ENCODE results near the gene NEMP1.
"Not testable (repeated sequence)": the region's sequence is repeated elsewhere in the genome, so short reads cannot be mapped to it uniquely, and the experiment has no call there.

Gene NEMP1

DNA sequence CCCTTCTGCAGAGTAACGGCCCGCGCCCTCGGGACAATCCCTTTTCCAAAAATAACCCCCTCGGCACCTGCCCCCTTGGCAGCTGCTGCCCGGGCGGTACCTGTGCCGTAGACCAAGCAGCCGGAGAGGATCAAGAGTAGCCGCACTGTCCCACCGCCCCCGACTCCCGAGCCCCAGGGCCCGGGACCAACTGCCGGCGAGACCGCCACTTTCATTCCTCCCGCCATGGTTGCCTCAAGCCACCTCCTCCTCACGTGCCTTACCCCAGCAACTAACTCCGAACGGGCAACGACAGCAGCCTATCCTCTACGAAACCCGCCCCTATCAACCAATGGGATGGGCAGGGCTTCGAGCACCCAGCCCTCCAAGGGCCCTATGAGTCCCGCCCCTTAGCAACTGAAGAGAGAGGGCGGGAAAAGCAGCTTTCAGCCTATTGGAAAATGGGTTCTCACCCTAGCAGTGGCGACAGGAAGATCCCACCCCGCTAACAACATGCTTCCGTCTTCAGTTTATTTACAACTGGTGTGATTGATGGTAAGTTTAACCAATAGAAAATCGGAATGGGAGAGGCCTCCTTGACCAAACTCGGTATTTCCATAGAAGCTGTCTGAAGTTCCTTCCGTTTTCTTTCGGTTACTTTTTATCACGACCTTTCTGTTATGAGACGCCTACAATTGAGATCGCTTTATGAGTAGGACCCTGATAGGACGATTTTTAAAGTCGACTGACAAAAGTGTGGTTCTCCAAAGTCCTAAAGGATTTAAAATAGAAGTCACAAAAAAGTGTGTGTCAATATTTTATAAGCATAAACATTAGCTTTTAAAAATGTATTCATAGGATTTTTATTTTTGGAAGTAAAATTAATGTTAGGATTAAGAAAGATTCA, at the start of gene NEMP1:
NEMP1 (minus strand) TSS at position 273 of the 886 bp plus-strand sequence; CDS start at position 227, 46 bp downstream.
- Mint-ChIP-seq H3K9me3 (no peaks in the 10 kb centered on the region), H3K36me3 (ENCODE audit: low read depth) (peaks cover 4% of the 10 kb centered on the region), H3K4me3 (peak within 1 kb of the TSS; percentile 89), H3K27ac (peak within 1 kb of the TSS; percentile 96), H3K27me3 (ENCODE audit: low read depth) (no peaks in the 10 kb centered on the region), H3K4me1 (ENCODE audit: low read depth) (peaks cover 22% of the 10 kb centered on the region)

GRCh38 chr12:57127726-57128518, 49.3 kb upstream of the NEMP1 start, which contains the start of gene LRP1:
TSS of gene LRP1 (plus strand) at chr12:57128483. CDS start at chr12:57128965, 482 bp downstream.
- Mint-ChIP-seq H3K9me3 (peaks cover 14% of the 10 kb centered on the region), H3K4me3 (peak within 1 kb of the TSS; percentile 77), H3K27ac (no peak within 1 kb of the TSS), H3K27me3 (ENCODE audit: low read depth) (peaks cover 57% of the 10 kb centered on the region), H3K36me3 (ENCODE audit: low read depth) (peaks cover 8% of the 10 kb centered on the region), H3K4me1 (ENCODE audit: low read depth) (peaks cover 4% of the 10 kb centered on the region)

GRCh38 chr12:57127101-57127725, 48.6 kb upstream of the NEMP1 start:
- H3K27me3 Mint-ChIP-seq (ENCODE audit: low read depth): peaks cover 52% of the 10 kb centered on the region
- H3K27ac Mint-ChIP-seq: no peak overlapping the region
- H3K4me3 Mint-ChIP-seq: peak overlapping the region; percentile 77
- H3K9me3 Mint-ChIP-seq: peaks cover 19% of the 10 kb centered on the region
- peaks cover 8% of the 10 kb centered on the region for H3K36me3 Mint-ChIP-seq (ENCODE audit: low read depth)
- peaks cover 4% of the 10 kb centered on the region for H3K4me1 Mint-ChIP-seq (ENCODE audit: low read depth)

DNA sequence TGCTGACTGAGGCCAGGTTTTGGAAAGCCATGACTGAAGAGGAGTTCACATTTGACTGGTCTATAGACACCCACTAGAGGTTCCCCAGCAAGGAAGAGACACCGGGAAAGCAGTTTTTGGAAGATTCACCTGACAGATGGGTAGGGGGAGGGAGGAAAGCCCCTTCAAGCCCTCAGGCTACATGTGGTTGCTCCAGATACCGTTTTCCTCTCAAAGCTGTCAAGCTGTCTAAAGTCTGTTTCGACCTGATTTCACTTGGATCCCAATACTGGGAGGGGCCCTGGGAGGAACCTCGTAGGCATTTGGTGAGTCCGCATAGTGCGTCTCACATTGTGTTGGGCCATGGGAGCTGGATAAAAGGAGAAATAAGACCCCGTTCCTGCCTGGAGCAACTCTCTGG, 48.0 kb upstream of the NEMP1 start:
- H3K27me3 Mint-ChIP-seq (ENCODE audit: low read depth): peaks cover 48% of the 10 kb centered on the region
- no peak overlapping the region for H3K27ac Mint-ChIP-seq
- H3K4me1 Mint-ChIP-seq (ENCODE audit: low read depth): peaks cover 4% of the 10 kb centered on the region
- H3K4me3 Mint-ChIP-seq: no peak overlapping the region
- H3K36me3 Mint-ChIP-seq (ENCODE audit: low read depth): peaks cover 8% of the 10 kb centered on the region
- peaks cover 20% of the 10 kb centered on the region for H3K9me3 Mint-ChIP-seq

DNA sequence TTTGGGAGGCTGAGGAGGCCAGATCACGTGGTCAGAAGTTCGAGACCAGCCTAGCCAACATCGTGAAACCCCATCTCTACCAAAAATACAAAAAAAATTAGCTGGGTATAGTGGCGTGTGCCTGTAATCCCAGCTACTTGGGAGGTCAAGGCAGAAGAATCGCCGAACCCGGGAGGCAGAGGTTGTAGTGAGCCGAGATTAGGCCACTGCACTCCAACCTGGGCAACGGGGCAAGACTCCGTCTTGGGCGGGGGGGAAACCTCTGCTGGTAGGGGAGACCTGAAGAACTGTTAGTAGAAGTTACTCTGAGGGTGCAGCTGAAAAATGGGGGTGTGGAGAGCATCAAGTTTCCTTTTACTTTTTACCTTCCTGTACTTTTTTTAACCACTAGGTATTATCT, 47.5 kb upstream of the NEMP1 start:
- Mint-ChIP-seq H3K36me3 (ENCODE audit: low read depth) (peaks cover 8% of the 10 kb centered on the region), H3K27me3 (ENCODE audit: low read depth) (peaks cover 44% of the 10 kb centered on the region), H3K27ac (no peak overlapping the region), H3K9me3 (peaks cover 20% of the 10 kb centered on the region), H3K4me3 (no peak overlapping the region), H3K4me1 (ENCODE audit: low read depth) (peaks cover 4% of the 10 kb centered on the region)

DNA sequence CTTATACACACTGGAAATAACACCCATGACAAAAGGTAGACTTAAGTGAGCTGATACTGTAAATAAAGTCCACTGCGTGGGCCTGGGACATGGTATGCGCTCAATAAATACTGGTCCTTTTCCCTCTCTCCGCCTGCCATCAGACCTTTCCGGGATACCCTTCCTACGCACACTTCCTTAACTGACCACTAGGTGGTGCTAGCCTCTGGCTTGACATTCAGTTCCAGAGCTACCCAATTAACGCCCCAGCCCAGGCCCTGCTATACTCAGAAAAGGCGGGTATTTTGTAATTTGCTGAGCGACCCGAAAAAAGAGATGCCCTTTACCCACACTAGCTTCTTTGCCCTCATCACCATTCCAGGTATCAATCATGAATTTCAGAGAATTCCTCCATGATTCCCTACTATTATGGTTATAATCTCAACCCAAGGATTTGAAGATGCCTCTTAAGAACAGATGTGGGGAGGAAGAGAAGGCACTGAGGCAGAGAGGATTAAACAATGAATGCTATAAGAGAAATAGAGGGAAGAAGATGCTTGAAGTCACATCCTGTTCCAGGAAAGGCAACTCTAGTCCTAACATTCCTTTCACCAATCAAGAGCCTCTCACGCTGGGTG, 45.8 kb upstream of the NEMP1 start:
- Mint-ChIP-seq H3K9me3 (peaks cover 20% of the 10 kb centered on the region), H3K4me3 (no peak overlapping the region), H3K36me3 (ENCODE audit: low read depth) (peaks cover 8% of the 10 kb centered on the region), H3K27ac (no peak overlapping the region), H3K27me3 (ENCODE audit: low read depth) (peaks cover 28% of the 10 kb centered on the region), H3K4me1 (ENCODE audit: low read depth) (peaks cover 4% of the 10 kb centered on the region)

- Mint-ChIP-seq H3K27me3 (ENCODE audit: low read depth) (peaks cover 28% of the 10 kb centered on the region), H3K4me1 (ENCODE audit: low read depth) (peaks cover 4% of the 10 kb centered on the region), H3K4me3 (no peak overlapping the region), H3K27ac (no peak overlapping the region), H3K9me3 (peaks cover 20% of the 10 kb centered on the region), H3K36me3 (ENCODE audit: low read depth) (peaks cover 8% of the 10 kb centered on the region)
Measured at GRCh38 chr12:57123813-57124212, 45.2 kb upstream of the NEMP1 start.

GRCh38 chr12:57120718-57121117, 42.1 kb upstream of the NEMP1 start:
- Mint-ChIP-seq H3K27me3 (ENCODE audit: low read depth) (peaks cover 18% of the 10 kb centered on the region), H3K9me3 (peaks cover 20% of the 10 kb centered on the region)
- H3K36me3 Mint-ChIP-seq (ENCODE audit: low read depth); H3K4me1 Mint-ChIP-seq (ENCODE audit: low read depth); H3K4me3 Mint-ChIP-seq; H3K27ac Mint-ChIP-seq: not testable (repeated sequence)

GRCh38 chr12:57119294-57120085, 40.9 kb upstream of the NEMP1 start:
- H3K27ac Mint-ChIP-seq: no peak overlapping the region
- peaks cover 8% of the 10 kb centered on the region for H3K36me3 Mint-ChIP-seq (ENCODE audit: low read depth)
- peaks cover 19% of the 10 kb centered on the region for H3K9me3 Mint-ChIP-seq
- no peaks in the 10 kb centered on the region for H3K4me1 Mint-ChIP-seq (ENCODE audit: low read depth)
- peaks cover 8% of the 10 kb centered on the region for H3K27me3 Mint-ChIP-seq (ENCODE audit: low read depth)
- H3K4me3 Mint-ChIP-seq: no peak overlapping the region

DNA sequence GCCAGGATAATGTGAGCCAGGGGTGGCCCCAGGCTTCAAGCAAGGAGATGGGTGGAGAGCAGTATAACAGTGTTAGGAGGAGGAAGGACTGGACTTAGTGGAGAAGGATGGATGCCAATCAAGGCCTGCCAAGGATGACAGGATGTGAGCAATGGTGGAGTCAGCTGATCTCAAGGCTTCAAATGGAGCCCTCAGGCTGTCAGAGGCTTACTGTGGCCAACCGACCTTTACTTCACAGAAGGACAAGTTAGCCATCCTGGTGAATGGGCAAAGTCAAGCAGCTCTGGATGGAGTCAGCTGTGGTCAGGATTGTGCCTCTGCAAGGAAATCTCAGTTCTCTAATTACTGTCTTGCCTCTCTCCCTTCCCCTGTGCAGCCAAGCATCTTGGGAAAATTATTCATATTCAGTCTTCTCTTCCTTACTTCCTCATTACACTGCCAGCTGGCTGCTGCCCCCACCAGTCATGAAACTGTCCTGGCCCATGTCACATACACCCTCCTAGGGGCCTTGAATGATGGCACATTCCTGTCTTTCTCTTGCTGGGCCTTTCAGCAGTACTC, 40.2 kb upstream of the NEMP1 start:
- Mint-ChIP-seq H3K4me3 (no peak overlapping the region), H3K36me3 (ENCODE audit: low read depth) (peaks cover 4% of the 10 kb centered on the region)

GRCh38 chr12:57116580-57117281, 38.1 kb upstream of the NEMP1 start:
- Mint-ChIP-seq H3K4me3 (no peak overlapping the region), H3K9me3 (no peaks in the 10 kb centered on the region), H3K27ac (no peak overlapping the region), H3K27me3 (ENCODE audit: low read depth) (peaks cover 4% of the 10 kb centered on the region), H3K4me1 (ENCODE audit: low read depth) (peaks cover 9% of the 10 kb centered on the region), H3K36me3 (ENCODE audit: low read depth) (no peaks in the 10 kb centered on the region)

More for the DNA sequence above, 40.2 kb upstream of the NEMP1 start:
- H3K4me1 Mint-ChIP-seq (ENCODE audit: low read depth): no peaks in the 10 kb centered on the region
- peaks cover 12% of the 10 kb centered on the region for H3K9me3 Mint-ChIP-seq
- peaks cover 4% of the 10 kb centered on the region for H3K27me3 Mint-ChIP-seq (ENCODE audit: low read depth)
- no peak overlapping the region for H3K27ac Mint-ChIP-seq

DNA sequence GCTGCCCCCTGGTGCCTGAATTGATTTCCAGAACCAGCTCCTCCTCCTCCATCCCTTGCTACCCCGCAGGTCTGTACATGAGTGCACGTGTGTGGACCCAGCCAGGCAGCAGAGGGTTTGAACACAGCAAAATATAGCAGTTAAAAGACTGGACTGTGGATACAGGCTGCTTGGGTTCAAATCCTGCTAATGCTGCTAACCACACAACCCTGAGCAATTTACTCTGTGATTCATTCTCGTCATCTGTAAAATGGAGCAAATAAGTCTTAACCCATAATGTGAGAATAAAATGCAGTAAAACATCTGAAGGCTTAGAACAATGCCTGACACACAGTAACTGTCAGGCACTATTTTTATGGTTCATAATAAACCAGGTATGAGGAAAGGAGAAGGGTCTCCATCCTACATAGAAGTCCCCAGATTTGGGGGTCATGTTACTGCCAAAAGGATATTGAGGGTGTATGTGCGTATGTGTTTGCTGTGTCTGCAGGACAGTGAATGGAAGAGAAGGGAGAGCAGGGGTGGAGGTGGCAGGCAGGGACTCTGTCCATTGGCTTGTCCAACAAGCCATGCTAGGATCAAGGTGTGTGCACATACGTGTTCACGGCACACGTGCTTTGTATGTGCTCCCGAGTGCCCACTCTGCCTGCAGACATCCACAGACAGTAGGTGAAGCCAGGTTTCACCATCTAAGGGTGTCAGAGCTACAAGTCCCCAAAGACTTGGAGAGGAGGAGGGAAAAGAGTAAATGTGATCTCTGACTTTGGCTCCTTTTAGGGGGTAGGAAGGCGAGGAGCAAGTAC, 34.1 kb upstream of the NEMP1 start:
- H3K27me3 Mint-ChIP-seq (ENCODE audit: low read depth): peaks cover 4% of the 10 kb centered on the region
- H3K4me1 Mint-ChIP-seq (ENCODE audit: low read depth): peaks cover 27% of the 10 kb centered on the region
- peaks cover 8% of the 10 kb centered on the region for H3K36me3 Mint-ChIP-seq (ENCODE audit: low read depth)
- peak overlapping the region; percentile 95 for H3K27ac Mint-ChIP-seq
- no peaks in the 10 kb centered on the region for H3K9me3 Mint-ChIP-seq
- peak overlapping the region; percentile 97 for H3K4me3 Mint-ChIP-seq
